ENCODE results near the gene SOX10. TPM values are rescaled to one million over a fixed set of nuclear protein-coding genes. Genes with fewer than 3 reads are reported as not detected.

SOX10 gene
- total and polyA plus RNA-seq, 2 of the 13 experiments (the other 11 are each of a cell fraction or from before 2014, with no cell fraction given), result not detected

GRCh38 chr22:37968452-37969251 is 15.7 kb downstream of the SOX10 start (continued):
- TF ChIP-seq ZFP36L1 (CRISPR knock-in tag; IDR thresholded peaks at IDR 0.05), result no peak
- no peak for TF ChIP-seq ZNF326 (CRISPR knock-in tag; IDR thresholded peaks at IDR 0.05; ENCODE audit: borderline replicate concordance)
- TF ChIP-seq ZNF652 (CRISPR knock-in tag; IDR thresholded peaks at IDR 0.05; ENCODE audit: borderline replicate concordance, low read depth), result peak; percentile 84
- TF ChIP-seq ZNF160 (CRISPR knock-in tag; IDR thresholded peaks at IDR 0.05), result no peak
- TF ChIP-seq SIX1 (CRISPR knock-in tag; IDR thresholded peaks at IDR 0.05; ENCODE audit: borderline replicate concordance), result peak; percentile 26; the same call in 1 of the 2 replicates
- no peak for TF ChIP-seq ZNF841 (CRISPR knock-in tag; IDR thresholded peaks at IDR 0.05; ENCODE audit: borderline replicate concordance)
- TF ChIP-seq, protein P1, sequence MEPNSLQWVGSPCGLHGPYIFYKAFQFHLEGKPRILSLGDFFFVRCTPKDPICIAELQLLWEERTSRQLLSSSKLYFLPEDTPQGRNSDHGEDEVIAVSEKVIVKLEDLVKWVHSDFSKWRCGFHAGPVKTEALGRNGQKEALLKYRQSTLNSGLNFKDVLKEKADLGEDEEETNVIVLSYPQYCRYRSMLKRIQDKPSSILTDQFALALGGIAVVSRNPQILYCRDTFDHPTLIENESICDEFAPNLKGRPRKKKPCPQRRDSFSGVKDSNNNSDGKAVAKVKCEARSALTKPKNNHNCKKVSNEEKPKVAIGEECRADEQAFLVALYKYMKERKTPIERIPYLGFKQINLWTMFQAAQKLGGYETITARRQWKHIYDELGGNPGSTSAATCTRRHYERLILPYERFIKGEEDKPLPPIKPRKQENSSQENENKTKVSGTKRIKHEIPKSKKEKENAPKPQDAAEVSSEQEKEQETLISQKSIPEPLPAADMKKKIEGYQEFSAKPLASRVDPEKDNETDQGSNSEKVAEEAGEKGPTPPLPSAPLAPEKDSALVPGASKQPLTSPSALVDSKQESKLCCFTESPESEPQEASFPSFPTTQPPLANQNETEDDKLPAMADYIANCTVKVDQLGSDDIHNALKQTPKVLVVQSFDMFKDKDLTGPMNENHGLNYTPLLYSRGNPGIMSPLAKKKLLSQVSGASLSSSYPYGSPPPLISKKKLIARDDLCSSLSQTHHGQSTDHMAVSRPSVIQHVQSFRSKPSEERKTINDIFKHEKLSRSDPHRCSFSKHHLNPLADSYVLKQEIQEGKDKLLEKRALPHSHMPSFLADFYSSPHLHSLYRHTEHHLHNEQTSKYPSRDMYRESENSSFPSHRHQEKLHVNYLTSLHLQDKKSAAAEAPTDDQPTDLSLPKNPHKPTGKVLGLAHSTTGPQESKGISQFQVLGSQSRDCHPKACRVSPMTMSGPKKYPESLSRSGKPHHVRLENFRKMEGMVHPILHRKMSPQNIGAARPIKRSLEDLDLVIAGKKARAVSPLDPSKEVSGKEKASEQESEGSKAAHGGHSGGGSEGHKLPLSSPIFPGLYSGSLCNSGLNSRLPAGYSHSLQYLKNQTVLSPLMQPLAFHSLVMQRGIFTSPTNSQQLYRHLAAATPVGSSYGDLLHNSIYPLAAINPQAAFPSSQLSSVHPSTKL (CRISPR knock-in tag; IDR thresholded peaks at IDR 0.05), result peak; percentile 49; the same call in 1 of the 2 replicates
- TF ChIP-seq NR2F6 (IDR thresholded peaks at IDR 0.05), result 0 out of 2 replicates have a peak, but pooled peaks have one; percentile 47
- TF ChIP-seq NR2F6 (CRISPR knock-in tag; IDR thresholded peaks at IDR 0.05), result 0 out of 2 replicates have a peak, but pooled peaks have one; percentile 22
- TF ChIP-seq RFXANK (CRISPR knock-in tag; IDR thresholded peaks at IDR 0.05), result no peak
- no peak for TF ChIP-seq ZNF879 (CRISPR knock-in tag; IDR thresholded peaks at IDR 0.05)
- 0 out of 2 replicates have a peak, but pooled peaks have one; percentile 34 for TF ChIP-seq KDM5B (CRISPR knock-in tag; IDR thresholded peaks at IDR 0.05; ENCODE audit: borderline replicate concordance)
- no peak for TF ChIP-seq NFE2L1 (CRISPR knock-in tag; IDR thresholded peaks at IDR 0.05; ENCODE audit: borderline replicate concordance)
- no peak for TF ChIP-seq THAP7 (CRISPR knock-in tag; IDR thresholded peaks at IDR 0.05)
- peak; percentile 21; the same call in 1 of the 2 replicates for TF ChIP-seq SOX13 (IDR thresholded peaks at IDR 0.05)
- TF ChIP-seq SOX13 (CRISPR knock-in tag; conservative IDR thresholded peaks at IDR 0.05 in 1 of 2, IDR thresholded peaks at IDR 0.05 in 1 of 2), result peak in 1 of 2 experiments; percentile 61; a peak in 2 of 4 replicates
- no peak for TF ChIP-seq ZNF619 (CRISPR knock-in tag; IDR thresholded peaks at IDR 0.05)
- TF ChIP-seq SP5 (CRISPR knock-in tag; IDR thresholded peaks at IDR 0.05; ENCODE audit: borderline replicate concordance, low read depth), result peak; percentile 28; the same call in 1 of the 2 replicates
- TF ChIP-seq, protein P2, sequence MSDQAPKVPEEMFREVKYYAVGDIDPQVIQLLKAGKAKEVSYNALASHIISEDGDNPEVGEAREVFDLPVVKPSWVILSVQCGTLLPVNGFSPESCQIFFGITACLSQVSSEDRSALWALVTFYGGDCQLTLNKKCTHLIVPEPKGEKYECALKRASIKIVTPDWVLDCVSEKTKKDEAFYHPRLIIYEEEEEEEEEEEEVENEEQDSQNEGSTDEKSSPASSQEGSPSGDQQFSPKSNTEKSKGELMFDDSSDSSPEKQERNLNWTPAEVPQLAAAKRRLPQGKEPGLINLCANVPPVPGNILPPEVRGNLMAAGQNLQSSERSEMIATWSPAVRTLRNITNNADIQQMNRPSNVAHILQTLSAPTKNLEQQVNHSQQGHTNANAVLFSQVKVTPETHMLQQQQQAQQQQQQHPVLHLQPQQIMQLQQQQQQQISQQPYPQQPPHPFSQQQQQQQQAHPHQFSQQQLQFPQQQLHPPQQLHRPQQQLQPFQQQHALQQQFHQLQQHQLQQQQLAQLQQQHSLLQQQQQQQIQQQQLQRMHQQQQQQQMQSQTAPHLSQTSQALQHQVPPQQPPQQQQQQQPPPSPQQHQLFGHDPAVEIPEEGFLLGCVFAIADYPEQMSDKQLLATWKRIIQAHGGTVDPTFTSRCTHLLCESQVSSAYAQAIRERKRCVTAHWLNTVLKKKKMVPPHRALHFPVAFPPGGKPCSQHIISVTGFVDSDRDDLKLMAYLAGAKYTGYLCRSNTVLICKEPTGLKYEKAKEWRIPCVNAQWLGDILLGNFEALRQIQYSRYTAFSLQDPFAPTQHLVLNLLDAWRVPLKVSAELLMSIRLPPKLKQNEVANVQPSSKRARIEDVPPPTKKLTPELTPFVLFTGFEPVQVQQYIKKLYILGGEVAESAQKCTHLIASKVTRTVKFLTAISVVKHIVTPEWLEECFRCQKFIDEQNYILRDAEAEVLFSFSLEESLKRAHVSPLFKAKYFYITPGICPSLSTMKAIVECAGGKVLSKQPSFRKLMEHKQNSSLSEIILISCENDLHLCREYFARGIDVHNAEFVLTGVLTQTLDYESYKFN (CRISPR knock-in tag; conservative IDR thresholded peaks at IDR 0.05), result peak; percentile 83
- peak; percentile 73; the same call in 1 of the 2 replicates for TF ChIP-seq ZNF746 (CRISPR knock-in tag; IDR thresholded peaks at IDR 0.05)
- no peak for TF ChIP-seq BRCA1 (CRISPR knock-in tag; IDR thresholded peaks at IDR 0.05)
- TF ChIP-seq CENPT (CRISPR knock-in tag; IDR thresholded peaks at IDR 0.05; ENCODE audit: low read depth), result no peak

Measured in HepG2 (cell line).